Measurements from ENCODE around the gene CNPPD1.

The CNPPD1 gene

DNA sequence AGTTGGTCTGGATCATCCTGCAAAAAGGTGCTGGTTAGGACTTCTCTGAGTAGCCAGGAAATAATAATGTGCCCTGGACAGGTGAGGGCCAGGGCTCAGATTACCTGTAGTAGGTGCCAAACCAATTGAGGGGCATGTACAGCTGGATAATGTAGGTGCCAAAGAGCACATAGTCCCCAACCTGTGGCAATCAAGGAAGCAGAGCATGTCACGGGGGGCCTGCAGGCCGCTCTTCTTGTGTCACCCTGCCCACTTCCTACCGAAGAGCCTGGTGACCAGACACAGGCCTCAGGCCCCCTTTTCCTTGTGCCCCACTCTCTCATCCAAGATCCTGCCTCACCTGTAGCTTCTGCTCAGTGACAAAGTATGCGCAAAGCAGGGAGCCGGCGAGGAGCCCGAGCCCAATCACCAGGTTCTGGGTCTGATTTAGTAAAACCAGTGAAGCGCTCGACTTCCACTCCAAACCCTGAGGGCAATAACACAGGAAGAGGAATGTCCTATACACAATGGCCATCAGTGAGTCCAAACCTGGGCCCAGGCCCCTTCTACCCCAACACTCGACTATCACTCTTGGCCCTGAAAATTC, 36.9 kb upstream of the CNPPD1 start:
- no peak for DNase-seq (ENCODE audit: low read depth)
- TF ChIP-seq, protein P1, sequence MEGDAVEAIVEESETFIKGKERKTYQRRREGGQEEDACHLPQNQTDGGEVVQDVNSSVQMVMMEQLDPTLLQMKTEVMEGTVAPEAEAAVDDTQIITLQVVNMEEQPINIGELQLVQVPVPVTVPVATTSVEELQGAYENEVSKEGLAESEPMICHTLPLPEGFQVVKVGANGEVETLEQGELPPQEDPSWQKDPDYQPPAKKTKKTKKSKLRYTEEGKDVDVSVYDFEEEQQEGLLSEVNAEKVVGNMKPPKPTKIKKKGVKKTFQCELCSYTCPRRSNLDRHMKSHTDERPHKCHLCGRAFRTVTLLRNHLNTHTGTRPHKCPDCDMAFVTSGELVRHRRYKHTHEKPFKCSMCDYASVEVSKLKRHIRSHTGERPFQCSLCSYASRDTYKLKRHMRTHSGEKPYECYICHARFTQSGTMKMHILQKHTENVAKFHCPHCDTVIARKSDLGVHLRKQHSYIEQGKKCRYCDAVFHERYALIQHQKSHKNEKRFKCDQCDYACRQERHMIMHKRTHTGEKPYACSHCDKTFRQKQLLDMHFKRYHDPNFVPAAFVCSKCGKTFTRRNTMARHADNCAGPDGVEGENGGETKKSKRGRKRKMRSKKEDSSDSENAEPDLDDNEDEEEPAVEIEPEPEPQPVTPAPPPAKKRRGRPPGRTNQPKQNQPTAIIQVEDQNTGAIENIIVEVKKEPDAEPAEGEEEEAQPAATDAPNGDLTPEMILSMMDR (IDR thresholded peaks at IDR 0.05; ENCODE audit: low read length, missing control alignments): no peak
- no peak overlapping the region for H3K4me3 ChIP-seq (replicated peaks; ENCODE audit: low read depth, low read length)

DNA sequence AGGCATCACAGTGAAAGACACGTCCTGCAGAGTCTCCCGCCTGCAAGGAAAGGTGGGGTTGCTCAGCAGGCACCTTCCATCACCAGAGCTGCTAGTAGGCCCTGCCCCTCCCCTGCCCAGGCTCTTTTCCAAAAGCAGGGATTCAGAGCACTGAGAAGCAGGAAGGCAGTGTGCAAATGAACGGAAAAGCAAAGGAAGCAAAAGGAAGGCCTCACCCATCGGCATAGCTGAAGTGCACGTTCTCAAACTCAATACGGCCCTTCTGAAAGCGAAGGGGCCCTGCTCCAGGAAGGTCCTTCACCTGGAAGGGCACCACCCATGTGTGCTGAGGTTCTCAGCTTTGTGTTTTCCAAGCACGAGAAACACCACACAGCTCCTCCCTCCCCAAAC, 36.3 kb upstream of the CNPPD1 start:
- TF ChIP-seq, protein P1 (IDR thresholded peaks at IDR 0.05; ENCODE audit: low read length, missing control alignments): no peak
- no peak for DNase-seq (ENCODE audit: low read depth)
- no peak overlapping the region for H3K4me3 ChIP-seq (replicated peaks; ENCODE audit: low read depth, low read length)

DNA sequence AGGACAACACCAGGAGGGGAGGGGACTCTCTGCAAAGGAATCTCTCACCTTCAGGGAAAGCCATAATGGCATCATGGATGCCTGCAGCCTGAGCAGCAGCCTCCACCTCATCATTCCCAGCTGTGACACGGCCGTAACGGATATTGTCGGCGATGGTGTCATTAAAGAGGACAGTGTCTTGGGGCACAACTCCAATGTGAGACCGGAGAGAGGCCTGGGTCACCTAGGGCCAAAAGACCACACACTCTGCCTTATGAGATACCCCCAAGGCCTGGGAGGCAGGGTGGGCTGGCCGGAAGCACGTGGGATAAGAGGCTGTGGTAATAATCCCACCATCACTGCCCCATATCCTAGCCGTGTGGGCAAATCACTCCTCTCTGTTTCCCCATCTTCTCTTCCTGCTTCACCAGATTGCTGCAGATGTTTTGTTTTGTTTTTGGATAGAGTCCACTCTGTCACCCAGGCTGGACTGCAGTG, 34.2 kb upstream of the CNPPD1 start:
- no peak overlapping the region for H3K4me3 ChIP-seq (replicated peaks; ENCODE audit: low read depth, low read length)
- TF ChIP-seq, protein P1 (IDR thresholded peaks at IDR 0.05; ENCODE audit: low read length, missing control alignments): no peak
- no peak for DNase-seq (ENCODE audit: low read depth)

DNA sequence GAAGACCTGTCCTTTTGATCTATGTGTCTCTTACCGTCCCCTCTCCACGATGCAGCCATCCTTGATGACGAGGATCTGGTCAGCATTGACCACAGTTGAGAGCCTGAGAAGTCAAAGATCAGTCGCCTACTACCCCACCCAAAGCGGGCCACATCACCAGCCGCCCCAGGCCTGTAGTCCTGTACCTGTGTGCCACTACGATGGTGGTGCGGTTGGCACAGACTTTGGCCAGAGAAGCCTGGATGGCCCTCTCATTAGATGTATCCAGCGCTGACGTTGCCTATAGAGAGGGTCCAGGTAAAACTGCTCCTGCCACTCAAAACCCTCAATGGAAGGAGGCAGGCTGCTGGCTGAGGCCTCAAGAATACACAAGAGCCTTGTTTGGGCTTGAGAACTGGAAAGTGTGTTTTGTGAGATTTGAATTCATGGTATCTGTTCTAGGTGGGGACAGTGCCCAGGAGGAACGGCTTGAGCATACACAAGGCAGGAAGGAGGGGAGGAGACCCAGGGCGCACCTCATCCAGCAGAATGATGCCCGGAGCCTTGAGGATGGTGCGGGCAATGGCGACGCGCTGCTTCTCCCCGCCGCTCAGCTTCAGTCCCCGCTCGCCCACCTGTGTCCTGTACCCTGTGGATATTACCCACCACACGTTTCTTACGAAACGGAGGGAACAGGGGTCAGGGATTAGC, 33.6 kb upstream of the CNPPD1 start:
- DNase-seq (ENCODE audit: low read depth): no peak
- no peak overlapping the region for H3K4me3 ChIP-seq (replicated peaks; ENCODE audit: low read depth, low read length)
- TF ChIP-seq, protein P1 (IDR thresholded peaks at IDR 0.05; ENCODE audit: low read length, missing control alignments): no peak

DNA sequence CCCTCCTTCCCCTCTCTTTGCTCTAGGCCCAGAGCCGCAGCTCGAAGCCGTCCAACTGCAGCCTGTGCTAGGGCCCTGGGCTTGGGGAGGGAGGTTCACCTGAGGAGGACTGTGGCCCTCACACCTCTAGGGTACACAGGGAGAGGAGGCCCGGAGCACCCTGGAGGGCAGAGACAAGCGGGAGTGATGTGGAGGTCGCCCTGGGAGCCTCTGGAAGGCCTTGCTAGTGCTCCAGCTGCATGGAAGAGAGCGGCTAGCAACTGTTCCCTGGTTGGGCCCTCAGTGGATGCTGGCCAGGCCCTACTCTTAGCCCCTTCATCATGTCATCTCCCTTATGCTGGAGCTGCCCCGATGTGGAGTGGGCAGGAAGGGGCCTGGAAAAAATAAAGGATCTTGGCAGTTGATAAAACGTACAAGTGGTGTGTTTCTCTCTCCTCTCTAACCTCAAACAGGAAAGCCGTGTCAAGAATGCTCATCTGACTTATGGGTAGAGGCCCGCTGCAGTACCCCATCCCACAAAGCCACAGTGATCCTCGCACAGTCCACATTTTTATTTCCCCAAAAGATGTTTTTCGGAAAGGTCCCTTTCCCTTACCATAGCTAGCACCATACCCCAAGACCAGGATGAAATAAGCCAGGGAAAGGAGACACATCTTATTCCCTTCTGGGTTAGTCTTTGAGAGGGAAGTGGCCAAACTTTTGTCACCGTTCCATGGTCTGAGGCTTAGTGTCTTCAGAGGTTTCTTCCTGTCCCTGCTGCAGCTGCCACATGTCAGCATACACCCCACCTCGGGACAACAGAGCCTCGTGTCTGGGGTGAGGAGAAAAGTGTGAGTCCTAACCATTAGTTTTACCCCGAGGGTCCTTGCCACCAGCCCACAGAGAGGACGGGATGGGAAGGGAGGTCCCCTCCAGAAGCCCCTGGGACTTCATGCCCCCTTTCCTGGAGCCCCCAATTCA, 32.8 kb upstream of the CNPPD1 start:
- DNase-seq (ENCODE audit: low read depth): no peak
- H3K4me3 ChIP-seq (replicated peaks; ENCODE audit: low read depth, low read length): no peak overlapping the region
- TF ChIP-seq, protein P1 (IDR thresholded peaks at IDR 0.05; ENCODE audit: low read length, missing control alignments): no peak

DNA sequence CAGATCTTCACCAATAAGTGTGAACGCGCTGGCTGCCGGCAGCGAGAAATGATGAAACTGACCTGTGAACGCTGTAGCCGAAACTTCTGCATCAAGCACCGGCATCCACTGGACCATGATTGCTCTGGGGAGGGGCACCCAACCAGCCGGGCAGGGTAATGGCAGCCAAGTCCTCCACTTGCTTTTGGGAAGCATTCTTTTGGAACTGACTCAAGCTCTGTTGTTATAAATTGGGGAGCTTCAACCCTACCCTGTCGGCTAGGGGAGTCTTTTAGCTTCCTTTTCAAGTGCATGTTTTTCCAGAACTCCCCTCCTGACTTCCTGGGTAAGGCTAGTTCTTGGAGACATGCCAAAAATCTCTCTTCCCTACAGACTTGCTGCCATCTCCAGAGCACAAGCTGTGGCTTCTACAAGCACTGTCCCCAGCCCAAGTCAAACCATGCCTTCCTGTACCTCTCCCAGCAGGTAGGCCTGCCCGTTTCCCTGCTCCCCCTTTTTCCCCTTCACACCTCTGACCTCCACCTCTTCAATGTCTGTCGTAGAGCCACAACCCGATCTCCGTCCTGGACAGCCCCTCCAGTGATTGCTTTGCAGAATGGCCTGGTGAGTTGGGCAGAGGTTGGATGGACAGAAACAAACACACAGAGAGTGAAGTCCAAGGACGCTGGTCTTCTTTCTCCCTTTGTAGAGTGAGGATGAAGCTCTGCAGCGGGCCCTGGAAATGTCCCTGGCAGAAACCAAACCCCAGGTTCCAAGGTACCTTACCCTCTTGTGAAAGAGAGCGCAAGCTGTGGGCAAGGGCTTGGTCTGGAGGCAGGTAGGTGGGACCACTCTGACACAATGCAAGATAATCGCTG, 31.4 kb upstream of the CNPPD1 start:
- DNase-seq (ENCODE audit: low read depth): peak; percentile 60
- TF ChIP-seq, protein P1 (IDR thresholded peaks at IDR 0.05; ENCODE audit: low read length, missing control alignments): no peak
- peak overlapping the region; percentile 73 for H3K4me3 ChIP-seq (replicated peaks; ENCODE audit: low read depth, low read length)
